GM21423 (cell line): ENCODE measurements around the gene ZMYM4.

Experiments
- ATAC-seq: cut with Tn5 transposase; IDR thresholded peaks from one replicate; pipeline ENCODE4 v1.9.1; 2021; ENCODE audit warnings: mild to moderate bottlenecking, moderate library complexity; ENCODE audit not compliant: unreplicated experiment

ZMYM4 gene

GRCh38 chr1:35394386-35394785, 125.9 kb downstream of the ZMYM4 start:
- ATAC-seq = no peak

- no peak for ATAC-seq
Observed at GRCh38 chr1:35398739-35399138, 130.2 kb downstream of the ZMYM4 start.

GRCh38 chr1:35401049-35401448, 132.5 kb downstream of the ZMYM4 start:
- no peak for ATAC-seq

GRCh38 chr1:35406103-35406502, 137.6 kb downstream of the ZMYM4 start:
- ATAC-seq = no peak

- ATAC-seq = no peak
Observed at GRCh38 chr1:35407743-35408142, 139.2 kb downstream of the ZMYM4 start.

- no peak for ATAC-seq
Observed at GRCh38 chr1:35408925-35409324, 140.4 kb downstream of the ZMYM4 start.

GRCh38 chr1:35426097-35426586, 157.6 kb downstream of the ZMYM4 start:
- no peak for ATAC-seq

- ATAC-seq = no peak
Observed at GRCh38 chr1:35428360-35428759, 159.9 kb downstream of the ZMYM4 start.

- ATAC-seq = no peak
Observed at GRCh38 chr1:35430762-35431161, 162.3 kb downstream of the ZMYM4 start.

- no peak for ATAC-seq
Observed at GRCh38 chr1:35431173-35431599, 162.7 kb downstream of the ZMYM4 start.

- no peak for ATAC-seq
Observed at GRCh38 chr1:35432231-35432630, 163.7 kb downstream of the ZMYM4 start.

GRCh38 chr1:35433714-35434113, 165.2 kb downstream of the ZMYM4 start:
- no peak for ATAC-seq

GRCh38 chr1:35434703-35435102, 166.2 kb downstream of the ZMYM4 start:
- ATAC-seq = no peak

GRCh38 chr1:35436078-35436477, 167.6 kb downstream of the ZMYM4 start:
- ATAC-seq = no peak

- ATAC-seq = no peak
Observed at GRCh38 chr1:35437200-35437599, 168.7 kb downstream of the ZMYM4 start.

- ATAC-seq = no peak
Observed at GRCh38 chr1:35439626-35440025, 171.1 kb downstream of the ZMYM4 start.

GRCh38 chr1:35441926-35442579, 173.5 kb downstream of the ZMYM4 start:
- ATAC-seq = no peak

GRCh38 chr1:35442734-35443133, 174.2 kb downstream of the ZMYM4 start:
- no peak for ATAC-seq

GRCh38 chr1:35443768-35444518, 175.4 kb downstream of the ZMYM4 start:
- no peak for ATAC-seq

- no peak for ATAC-seq
Observed at GRCh38 chr1:35444519-35444774, 175.9 kb downstream of the ZMYM4 start.

GRCh38 chr1:35447278-35447677, 178.8 kb downstream of the ZMYM4 start:
- no peak for ATAC-seq

- no peak for ATAC-seq
Observed at GRCh38 chr1:35448344-35448801, 179.9 kb downstream of the ZMYM4 start.
